Stimulated activated CD4-positive, alpha-beta T cell treated with anti-CD3 and anti-CD28 coated beads, Interleukin-1b, Interleukin-23, amount 100 ng/mL, for 1 hour (primary cell): ENCODE measurements around the gene LRP1.

Experiments used
- DNase-seq, 2 donors: peaks; one replicate each; pipeline ENCODE4 v3.0.0-alpha.2; 2020; ENCODE audit warnings: low read depth in 2 of 2

LRP1 gene

GRCh38 chr12:57127726-57128518 is at the start of gene LRP1:
LRP1 (plus strand) TSS chr12:57128483; CDS start chr12:57128965, 482 bp downstream.
- peak; percentile 45 to 57 for DNase-seq

GRCh38 chr12:57078519-57079404 is 49.5 kb upstream of the LRP1 start, which contains the start of gene NEMP1:
NEMP1 (minus strand) TSS chr12:57078791; CDS start chr12:57078745, 46 bp downstream.
- peak; percentile 75 to 94 for DNase-seq

- no peak for DNase-seq
These were observed 48.5 kb upstream of the LRP1 start for GRCh38 chr12:57079821-57080220.

GRCh38 chr12:57080855-57081254 is 47.4 kb upstream of the LRP1 start:
- no peak for DNase-seq

GRCh38 chr12:57085999-57086492 is 42.2 kb upstream of the LRP1 start:
- DNase-seq: no peak

- peak in 1 of 2 donors; percentile 50 for DNase-seq
These were observed 41.7 kb upstream of the LRP1 start for GRCh38 chr12:57086493-57087009.

- peak; percentile 89 to 96 for DNase-seq
These were observed 41.1 kb upstream of the LRP1 start for GRCh38 chr12:57087010-57087690.

GRCh38 chr12:57087691-57088353 is 40.5 kb upstream of the LRP1 start:
- peak; percentile 60 to 72 for DNase-seq

- DNase-seq: peak; percentile 70 to 93
These were observed 39.7 kb upstream of the LRP1 start, which contains the start of gene NAB2 for GRCh38 chr12:57088354-57089270. NAB2 (plus strand) TSS chr12:57089114; CDS start chr12:57089272, 158 bp downstream.

GRCh38 chr12:57089271-57090245 is 38.7 kb upstream of the LRP1 start:
- DNase-seq: no peak

- no peak for DNase-seq
These were observed 37.8 kb upstream of the LRP1 start for GRCh38 chr12:57090490-57090889.

GRCh38 chr12:57090924-57091637 is 37.2 kb upstream of the LRP1 start:
- no peak for DNase-seq

GRCh38 chr12:57091638-57092528 is 36.4 kb upstream of the LRP1 start:
- DNase-seq: no peak

- no peak for DNase-seq
These were observed 35.8 kb upstream of the LRP1 start for GRCh38 chr12:57092529-57092862.

- DNase-seq: no peak
These were observed 35.3 kb upstream of the LRP1 start for GRCh38 chr12:57092876-57093414.

- peak in 1 of 2 donors; percentile 67 for DNase-seq
These were observed 34.7 kb upstream of the LRP1 start for GRCh38 chr12:57093415-57094207.
